NCI-H1048 (cell line): ENCODE results near the gene DYNLL2.
"Not testable (repeated sequence)": the region's sequence is repeated elsewhere in the genome, so short reads cannot be mapped to it uniquely, and the experiment has no call there.

ENCODE experiments used
- DNase-seq: peaks from one replicate; lab custom pipeline; 2025; lab: John Stamatoyannopoulos, UW

DYNLL2 gene

DNA sequence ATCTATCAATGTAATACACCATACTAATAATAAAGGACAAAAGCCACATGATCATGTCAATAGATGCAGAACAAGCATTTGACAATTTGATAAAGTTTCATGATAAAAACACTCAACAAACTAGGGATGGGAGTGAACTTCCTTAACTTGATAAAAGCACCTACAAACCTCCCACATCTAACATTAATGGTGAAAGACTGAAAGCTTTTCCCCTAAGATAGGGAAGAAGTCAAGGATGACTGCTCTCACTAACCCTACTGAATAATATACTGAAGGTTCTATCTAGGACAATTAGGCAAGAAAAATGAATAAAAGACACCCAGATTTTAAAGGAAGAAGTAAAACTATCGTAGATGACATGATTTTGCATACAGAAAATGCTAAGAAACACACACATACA is 10.4 kb upstream of the DYNLL2 start:
- no peak for DNase-seq

DNA sequence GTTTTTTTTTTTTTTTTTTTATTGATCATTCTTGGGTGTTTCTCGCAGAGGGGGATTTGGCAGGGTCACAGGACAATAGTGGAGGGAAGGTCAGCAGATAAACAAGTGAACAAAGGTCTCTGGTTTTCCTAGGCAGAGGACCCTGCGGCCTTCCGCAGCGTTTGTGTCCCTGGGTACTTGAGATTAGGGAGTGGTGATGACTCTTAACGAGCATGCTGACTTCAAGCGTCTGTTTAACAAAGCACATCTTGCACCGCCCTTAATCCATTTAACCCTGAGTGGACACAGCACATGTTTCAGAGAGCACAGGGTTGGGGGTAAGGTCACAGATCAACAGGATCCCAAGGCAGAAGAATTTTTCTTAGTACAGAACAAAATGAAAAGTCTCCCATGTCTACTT is 10.0 kb upstream of the DYNLL2 start:
- not testable (repeated sequence) for DNase-seq

DNA sequence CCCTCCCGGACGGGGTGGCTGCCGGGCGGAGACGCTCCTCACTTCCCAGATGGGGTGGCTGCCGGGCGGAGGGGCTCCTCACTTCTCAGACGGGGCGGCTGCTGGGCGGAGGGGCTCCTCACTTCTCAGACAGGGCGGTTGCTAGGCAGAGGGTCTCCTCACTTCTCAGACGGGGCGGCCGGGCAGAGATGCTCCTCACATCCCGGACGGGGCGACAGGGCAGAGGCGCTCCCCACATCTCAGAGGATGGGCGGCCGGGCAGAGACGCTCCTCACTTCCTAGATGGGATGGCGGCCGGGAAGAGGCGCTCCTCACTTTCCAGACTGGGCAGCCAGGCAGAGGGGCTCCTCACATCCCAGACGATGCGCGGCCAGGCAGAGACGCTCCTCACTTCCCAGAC is 8.8 kb upstream of the DYNLL2 start:
- DNase-seq, result not testable (repeated sequence)

DNA sequence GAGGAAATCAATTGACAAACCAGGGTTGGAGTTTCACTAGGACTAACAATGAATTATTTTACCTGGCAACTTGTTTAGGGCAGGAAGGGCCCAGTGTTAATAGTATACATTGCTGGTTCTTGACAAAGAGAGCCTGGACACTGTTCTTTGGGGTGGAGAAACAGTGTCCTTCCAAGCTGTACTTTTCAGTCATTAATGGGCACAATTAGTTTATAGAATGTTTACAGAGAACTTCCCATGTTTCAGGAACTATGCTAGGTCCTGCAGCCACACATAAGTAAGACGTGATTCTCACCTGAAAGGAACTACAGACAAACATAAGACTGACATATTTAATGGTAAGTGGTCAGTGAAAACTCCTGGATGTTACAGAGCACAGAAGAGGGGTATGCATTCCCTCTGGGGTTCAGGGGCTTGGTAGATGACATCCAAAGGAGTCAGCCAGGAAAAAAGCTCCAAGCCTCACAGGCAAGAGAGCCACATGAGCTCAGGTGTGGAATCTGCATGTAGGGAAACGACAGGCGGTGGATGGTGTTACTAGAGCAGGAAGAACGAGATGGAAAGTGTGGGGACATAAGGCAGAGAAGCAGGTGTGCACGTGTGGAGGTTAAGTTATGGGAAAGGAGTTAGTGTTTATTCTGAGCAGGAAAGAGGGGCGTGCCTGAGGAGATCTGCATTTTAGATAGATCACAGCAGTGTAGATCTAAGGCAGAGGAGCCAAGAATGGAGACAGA is 3.8 kb upstream of the DYNLL2 start:
- no peak for DNase-seq

DNA sequence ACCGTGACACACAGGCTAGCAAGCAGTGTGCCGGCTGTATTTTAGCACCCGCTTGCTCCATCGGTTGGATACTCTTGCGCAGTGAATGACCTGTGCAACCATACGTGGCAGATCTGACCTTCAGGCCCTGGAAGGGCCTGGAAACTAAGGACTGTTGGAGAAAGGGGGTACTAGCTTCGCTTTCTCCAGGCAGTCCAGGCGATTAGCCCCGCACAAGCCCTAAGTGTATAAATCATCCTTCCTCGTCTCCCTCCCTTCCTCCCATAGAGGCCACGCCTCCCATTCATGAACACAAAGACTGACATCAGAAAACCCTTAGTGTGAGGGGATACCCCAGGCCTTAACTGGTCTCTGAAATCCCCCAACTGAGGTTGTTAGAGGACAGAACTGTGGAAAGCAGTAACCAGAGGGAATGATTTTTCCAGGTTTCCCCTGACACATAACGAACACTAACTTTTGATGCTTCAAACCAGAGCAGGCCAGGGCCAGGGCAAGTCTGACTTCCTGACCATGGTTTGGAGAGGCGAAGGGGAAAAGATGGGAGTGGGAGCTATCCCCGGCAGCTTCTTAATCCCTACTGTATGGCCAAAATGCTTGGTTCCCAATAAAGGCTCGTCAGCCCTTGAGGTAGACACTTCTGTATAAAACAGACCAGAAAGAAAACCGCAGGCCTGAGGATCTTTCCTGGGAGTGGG is 1.4 kb upstream of the DYNLL2 start:
- DNase-seq, result no peak

DNA sequence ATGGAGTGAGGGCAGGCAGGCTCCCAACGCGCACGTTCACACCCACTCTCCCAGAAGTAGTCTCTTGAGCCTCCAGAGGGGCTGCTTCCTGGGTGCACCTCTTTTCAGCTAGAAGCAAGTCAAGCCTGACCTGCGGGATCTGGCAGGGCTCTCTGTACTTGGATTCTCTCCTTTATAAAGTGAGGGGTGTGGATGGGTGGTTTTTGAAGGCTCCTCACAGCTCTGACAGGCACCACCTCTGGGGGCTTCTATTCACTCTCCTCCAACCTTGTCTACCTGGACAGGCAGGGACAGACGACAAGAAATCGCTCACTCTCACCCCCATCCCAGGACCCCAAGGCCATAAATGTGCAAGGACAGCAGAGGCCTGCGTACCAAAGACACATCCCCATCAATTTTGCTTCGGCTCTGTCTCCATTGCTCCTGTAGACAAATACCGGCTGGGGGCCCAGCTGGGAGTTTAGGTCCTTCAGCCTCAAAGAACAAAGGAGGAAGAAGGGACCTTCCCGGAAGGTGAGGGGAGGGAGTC is 814 bp upstream of the DYNLL2 start:
- no peak for DNase-seq

DNA sequence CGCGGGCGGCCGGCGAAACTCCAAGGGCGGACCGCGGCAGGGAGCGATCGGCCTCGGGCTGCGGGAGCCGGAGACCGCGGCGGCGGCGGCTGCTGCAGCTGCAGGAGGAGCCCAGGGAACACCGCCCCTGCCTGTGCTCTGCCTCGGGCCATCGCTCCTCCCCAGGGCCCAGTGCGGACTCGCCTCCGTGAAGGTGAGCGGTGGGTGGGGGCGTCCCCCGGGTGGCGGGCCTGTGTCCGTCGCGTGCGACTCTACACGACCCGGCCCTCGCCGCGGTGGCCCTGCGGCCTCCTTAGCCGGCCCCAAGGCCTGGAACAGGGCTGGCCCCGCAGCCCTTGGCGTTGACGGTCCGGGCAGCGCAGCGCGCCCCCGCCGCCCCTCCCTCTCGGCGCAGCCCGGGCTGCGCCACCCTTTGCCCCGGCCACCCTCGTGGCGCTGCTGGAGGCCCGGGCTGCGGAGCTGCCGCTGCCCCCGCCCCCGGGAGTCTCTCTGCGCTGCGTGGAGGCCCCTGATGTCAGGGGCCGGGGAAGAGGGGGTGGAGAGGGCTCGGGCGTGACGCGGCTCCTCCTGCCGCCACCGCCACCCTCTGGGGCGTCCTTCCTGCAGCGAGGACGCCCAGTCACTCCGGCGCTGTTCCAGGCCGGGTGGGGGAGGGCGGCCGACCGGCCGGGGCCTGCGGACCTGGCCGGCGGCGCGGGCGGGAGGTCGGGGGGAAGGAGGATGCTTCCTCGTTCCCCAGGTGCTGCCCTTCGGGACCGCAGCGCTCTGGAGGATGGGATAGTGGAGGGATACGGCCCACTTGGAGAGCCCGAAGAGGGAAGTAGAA is 485 bp downstream of the DYNLL2 start:
- DNase-seq, result no peak

DNA sequence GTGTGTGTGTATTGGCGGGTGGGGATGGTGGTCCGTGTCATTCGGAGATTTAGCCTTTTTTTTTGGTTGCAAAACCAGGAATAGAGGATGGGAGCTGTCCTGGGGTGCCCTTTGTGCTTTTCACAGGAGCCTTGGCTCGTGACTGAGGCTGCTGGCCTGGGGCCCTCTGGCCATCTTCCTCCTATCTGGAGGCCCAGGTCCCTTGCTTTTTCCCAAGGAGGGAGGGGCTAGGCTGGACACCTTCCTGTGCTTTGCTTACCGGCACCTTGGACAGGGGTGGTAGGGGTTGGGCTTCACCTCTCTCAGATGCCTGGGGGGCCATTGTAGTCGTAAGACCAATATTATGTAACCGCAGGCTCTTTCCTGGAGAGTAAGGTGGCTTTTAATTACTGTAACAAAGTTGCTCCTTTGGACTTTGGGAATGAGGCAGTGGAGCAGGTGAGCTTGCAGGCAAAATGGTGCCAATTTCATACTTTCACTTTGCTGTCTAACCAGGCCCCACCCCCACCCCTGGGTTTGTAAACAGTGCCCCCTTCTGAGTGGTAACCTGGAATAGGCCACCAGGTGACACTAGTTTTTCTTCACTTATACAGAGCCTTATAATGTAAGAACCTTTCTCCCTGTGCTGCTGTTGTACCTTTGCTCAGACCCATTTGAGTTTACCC is 1.2 kb downstream of the DYNLL2 start:
- DNase-seq, result no peak

DNA sequence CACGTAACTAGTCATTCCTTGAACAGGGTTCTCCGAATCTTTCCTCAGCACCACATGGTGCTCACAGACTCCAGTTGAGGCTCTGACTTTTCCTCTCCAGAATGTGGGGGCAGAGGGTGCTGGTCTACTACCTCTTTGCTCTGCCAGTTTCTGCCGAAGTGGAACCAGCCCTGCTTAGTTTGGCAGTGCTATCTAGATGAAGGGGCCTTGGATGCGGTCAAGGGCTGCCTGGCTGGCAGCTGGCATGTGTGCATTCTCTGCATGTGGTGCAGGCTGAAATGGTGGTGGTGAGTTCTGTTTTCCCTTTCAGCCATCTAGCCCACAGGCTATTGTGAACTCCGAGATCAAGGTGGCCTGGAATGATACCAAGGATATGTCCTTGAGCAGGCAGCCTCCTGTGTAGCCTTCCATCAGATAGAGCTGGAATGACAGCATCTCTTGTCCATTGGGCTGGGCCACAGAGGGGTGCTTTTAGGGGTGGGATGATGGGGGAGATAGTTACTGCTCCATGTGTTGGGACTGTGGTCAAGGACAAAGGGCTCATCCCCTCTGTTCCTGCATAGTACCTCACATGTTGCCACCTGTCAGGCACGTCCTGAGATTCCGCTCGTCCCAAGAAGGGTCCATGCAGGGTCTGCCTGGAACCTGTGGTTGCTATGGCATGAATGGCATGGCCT is 2.0 kb downstream of the DYNLL2 start:
- no peak for DNase-seq

DNA sequence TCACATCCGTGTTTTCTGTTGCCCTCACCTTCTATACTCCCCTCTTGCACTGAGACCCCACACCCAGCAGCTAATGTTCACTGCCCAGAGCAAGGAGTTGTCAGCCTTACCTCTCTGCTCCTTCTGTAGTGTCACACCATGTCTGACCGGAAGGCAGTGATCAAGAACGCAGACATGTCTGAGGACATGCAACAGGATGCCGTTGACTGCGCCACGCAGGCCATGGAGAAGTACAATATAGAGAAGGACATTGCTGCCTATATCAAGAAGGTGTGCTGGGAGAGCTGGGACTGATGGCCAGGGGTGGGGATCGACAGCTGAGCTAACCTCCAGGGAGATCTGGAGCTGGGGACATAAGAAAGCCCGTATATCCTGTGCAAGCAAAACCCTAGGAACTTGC is 3.7 kb downstream of the DYNLL2 start:
- DNase-seq, result no peak

DNA sequence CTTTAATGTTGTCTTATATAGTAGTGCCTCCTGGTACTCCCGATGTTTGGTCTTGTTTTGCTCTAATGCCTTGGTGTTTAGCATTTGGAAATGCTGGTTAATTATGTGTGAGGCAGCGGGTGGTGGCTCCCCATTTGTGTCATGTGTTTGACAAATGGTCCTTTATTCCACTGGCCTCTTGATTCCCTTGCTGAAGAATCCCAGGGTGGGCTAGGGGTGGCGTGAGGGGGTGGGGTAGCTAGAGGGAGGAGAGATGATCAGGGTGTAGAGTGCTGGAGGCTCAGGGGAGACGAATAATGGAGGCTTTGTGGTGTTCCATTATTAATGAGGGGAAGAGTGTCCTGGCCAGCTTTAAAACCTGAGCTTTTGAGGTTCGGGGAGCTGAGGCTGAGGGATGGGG is 5.4 kb downstream of the DYNLL2 start:
- no peak for DNase-seq

DNA sequence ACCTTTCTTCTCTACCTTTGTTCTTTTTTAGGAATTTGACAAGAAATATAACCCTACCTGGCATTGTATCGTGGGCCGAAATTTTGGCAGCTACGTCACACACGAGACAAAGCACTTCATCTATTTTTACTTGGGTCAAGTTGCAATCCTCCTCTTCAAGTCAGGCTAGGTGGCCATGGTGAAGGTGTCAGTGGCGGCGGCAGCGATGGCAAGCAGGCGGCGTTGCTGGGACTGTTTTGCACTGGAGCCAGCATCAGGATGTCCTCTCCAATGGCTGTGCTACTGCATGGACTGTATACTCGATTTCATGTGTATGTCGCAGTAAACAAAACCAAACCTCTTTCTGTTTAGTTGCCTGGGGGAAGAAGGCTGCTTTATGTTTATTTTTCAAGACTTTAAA is 5.9 kb downstream of the DYNLL2 start:
- DNase-seq, result no peak

DNA sequence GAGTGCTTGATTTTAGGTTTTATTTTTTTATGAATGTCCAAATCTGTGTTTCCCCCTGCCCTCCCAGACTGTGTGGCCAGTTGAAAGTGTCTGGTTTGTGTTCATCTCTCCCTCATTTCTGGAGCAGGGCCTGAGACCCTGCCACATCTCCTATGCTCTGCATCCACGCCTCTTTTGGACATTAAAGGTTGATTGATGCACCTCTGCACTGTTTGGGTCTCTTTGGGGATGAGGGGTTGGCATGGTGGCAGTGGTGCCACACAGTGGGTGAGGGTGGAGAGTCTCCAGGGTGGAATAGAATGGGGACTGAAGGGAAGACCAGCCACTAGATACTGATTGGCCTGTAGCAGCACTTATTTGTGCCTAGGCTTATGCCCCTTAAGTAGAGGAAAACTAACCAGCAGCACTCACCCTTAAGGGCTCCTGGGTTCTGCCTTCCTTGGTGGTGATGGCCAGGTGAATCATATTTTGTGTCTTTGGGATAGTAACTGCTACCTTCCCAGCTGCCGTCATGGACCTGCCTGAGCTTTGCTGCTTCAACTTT is 7.9 kb downstream of the DYNLL2 start:
- no peak for DNase-seq

DNA sequence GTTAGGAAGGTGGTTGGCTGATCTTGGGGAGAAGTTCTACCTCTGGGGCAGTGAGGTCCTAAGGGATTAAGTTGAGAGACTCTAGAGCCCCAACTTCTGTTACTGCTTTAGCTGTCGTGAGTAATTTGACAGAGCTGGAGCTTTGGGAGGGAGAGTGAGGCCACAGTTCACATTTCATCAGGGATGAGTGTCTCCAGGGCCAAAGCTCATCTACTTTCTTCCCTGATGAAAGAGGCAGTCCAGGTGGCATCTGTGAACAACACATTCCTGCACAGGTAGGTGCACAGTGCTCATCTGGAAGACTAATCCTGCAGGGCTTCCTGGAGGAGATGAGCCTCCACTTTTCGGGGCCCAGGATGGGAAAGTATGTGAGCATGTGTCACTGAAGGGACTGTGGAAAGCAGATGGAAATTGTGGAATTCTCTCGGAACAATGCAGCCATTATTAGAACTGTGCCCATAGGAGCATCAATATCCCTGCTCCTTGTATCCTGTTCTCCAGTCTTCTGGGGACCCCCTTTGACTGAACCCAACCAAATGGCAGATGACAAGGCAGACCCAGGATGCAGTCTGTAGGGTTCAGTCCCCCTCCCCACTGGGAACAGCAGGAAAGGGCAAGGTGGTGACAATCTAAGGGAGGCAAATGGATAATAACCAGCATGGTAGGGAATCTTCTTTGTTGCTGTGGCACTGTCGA is 9.0 kb downstream of the DYNLL2 start:
- no peak for DNase-seq

DNA sequence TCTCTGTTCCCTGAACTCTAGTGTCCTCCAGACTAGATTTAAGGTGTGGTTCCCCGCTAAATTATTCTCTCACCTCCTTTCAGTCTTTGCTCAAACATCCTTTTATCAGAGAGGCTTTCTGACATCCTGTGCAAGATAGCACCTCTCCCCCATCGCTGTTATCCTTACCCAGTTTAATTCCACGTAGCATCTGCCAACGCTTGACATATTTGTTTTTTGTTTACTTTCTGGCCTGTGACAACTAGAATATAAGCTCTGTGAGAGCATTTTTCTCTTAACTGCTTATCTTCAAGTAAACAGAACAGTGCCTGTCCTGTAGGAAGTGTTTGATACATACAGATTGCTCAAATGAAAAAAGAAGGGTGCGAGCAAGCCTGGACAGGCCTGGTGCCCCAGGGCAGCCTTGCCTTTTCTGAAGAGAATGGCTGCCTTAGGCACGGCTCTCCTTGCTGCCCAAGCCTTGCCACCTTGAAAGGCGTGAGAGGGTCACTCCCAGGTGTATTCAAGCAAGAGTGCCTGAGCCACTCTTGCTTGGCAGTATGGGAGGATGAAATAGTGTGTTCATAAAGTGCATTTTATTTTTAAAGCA is 9.7 kb downstream of the DYNLL2 start:
- no peak for DNase-seq

DNA sequence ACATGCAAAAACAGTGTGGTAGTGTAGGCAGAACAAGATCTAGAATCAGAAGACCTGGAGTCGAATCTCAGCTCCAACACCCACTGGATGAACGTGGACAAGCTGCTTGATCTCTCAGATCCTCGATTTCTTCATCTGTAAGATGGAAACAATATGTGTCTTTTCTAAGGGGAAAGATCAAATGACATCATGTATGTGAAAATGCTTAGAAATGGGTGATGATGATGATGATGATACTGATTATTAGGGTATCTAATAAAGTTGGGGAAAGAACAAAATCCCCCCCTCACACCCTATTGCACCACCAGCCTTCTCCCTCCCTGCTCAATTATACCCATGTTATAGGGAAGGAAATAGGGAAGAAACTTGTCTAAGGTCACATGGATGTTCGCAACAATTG is 10.9 kb downstream of the DYNLL2 start:
- DNase-seq, result no peak

DNA sequence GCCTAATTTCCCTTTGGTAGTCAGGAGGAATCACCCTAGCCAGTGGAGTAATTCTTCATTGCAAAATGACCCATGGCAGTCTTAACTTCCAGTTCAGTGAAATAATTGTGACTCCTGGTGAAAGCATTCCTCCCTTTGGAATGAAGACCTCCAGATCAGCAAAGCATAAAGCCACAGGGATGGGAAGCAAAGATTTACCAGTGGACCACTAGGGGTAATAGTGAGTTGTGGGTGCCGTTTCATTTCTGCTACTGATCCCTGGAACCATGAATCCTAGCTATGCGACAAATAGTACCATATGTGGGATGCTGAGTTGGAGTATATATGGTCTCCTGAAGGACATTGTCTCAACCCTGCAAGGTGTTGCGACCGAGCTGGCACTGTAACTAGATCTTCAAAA is 13.7 kb downstream of the DYNLL2 start:
- DNase-seq, result no peak

DNA sequence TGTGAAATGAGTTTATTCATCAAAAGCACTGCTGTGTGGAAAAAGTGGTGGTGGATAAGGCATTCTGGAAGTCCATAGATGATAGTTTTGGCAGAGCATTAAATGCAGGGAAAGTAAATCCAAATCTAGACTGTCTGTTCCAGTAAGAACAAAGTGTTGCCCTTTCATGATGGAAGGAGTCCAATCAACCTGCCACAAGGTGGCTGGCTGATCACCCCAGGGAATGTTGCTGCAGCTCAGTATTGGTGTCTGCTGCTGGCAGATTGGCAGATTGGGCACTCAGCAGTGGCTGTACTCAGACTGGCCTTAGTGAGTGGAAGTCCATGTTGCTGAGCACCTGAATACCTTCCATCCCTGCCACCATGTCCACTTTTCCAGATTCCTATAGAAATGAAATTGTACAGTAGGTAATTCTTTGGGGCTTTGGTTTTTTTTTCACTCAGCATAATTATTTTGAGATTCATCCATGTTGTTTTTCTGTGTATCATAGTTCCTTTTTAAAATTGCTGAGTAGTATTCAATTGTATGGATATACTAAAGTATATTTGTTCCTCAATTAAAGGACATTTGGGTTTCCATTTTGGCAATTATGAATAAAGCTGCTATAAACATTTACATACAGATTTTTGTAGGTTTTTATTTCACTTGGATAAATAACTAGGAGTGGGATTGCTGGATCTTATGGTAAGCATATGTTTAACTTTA is 14.3 kb downstream of the DYNLL2 start:
- DNase-seq, result no peak

DNA sequence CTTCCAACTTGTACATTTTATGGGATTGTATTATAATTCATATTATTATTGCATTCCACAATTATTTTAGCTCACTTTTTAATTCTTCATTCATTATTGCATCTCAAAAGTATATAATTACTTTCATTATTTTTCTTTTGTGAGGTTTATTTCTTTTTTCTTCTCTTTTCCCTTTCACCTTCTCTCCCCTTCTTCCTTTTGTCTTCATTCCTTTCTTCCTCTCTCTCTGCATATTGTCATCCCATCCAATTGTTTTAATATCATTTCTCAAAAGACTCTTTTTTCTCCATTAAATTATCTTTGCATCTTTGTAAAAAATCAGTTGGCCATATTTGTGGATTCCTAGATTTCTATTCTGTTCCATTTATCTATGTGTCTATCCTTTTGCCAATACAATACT is 17.3 kb downstream of the DYNLL2 start:
- no peak for DNase-seq

DNA sequence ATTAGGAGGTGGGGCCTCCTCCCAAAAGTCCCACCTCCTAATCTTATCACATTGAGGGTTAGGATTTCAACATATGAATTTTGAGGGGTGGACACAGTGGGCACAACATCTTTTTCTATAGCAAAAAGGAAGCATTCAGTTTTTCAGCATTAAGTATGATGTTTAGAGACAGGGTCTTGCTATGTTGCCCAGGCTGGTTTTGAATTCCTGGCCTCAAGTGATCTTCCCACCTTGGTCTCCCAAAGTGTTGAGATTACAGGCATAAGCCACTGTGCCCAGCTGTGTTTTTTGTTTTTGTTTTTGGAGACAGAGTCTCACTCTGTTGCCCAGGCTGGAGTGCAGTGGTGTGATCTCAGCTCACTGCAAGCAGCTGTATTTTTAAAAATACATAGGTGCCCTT is 18.7 kb downstream of the DYNLL2 start:
- DNase-seq, result not testable (repeated sequence)
